WERI-Rb-1 (cell line): ENCODE measurements around the gene TTLL8.

Experiments used
- DNase-seq: peaks from one replicate; pipeline ENCODE4 v3.0.0-alpha.2; 2020
- H3K27ac ChIP-seq: fragments of 250-450 bp; sonication (Bioruptor Pico); 2 replicates; pipeline ENCODE4 v1.5.1; 2020; ENCODE audit warnings: mild to moderate bottlenecking, moderate library complexity
- H3K27me3 ChIP-seq: fragments of 250-450 bp; sonication (Bioruptor Pico); 2 replicates; pipeline ENCODE4 v1.5.1; 2021; ENCODE audit warnings: mild to moderate bottlenecking, low read depth, moderate library complexity; ENCODE audit not compliant: insufficient read depth, severe bottlenecking
- H3K36me3 ChIP-seq: fragments of 250-450 bp; sonication (Bioruptor Pico); 2 replicates; pipeline ENCODE4 v1.5.1; 2020; ENCODE audit warnings: mild to moderate bottlenecking, moderate library complexity
- H3K4me3 ChIP-seq: 2 replicates; pipeline ENCODE4 v1.5.1; 2011; ENCODE audit warnings: low read depth, mild to moderate bottlenecking, control low read depth, low read length
- H3K9me3 ChIP-seq: fragments of 250-450 bp; sonication (Bioruptor Pico); 2 replicates; pipeline ENCODE4 v1.5.1; 2021; ENCODE audit warnings: mild to moderate bottlenecking, moderate library complexity; ENCODE audit not compliant: severe bottlenecking
- TF ChIP-seq, protein P1 (sequence below): IDR thresholded peaks from 2 replicates; pipeline ENCODE4 v1.5.1; 2011; ENCODE audit warnings: low read depth, mild to moderate bottlenecking, control low read depth, inconsistent platforms, low read length

Gene TTLL8

DNA sequence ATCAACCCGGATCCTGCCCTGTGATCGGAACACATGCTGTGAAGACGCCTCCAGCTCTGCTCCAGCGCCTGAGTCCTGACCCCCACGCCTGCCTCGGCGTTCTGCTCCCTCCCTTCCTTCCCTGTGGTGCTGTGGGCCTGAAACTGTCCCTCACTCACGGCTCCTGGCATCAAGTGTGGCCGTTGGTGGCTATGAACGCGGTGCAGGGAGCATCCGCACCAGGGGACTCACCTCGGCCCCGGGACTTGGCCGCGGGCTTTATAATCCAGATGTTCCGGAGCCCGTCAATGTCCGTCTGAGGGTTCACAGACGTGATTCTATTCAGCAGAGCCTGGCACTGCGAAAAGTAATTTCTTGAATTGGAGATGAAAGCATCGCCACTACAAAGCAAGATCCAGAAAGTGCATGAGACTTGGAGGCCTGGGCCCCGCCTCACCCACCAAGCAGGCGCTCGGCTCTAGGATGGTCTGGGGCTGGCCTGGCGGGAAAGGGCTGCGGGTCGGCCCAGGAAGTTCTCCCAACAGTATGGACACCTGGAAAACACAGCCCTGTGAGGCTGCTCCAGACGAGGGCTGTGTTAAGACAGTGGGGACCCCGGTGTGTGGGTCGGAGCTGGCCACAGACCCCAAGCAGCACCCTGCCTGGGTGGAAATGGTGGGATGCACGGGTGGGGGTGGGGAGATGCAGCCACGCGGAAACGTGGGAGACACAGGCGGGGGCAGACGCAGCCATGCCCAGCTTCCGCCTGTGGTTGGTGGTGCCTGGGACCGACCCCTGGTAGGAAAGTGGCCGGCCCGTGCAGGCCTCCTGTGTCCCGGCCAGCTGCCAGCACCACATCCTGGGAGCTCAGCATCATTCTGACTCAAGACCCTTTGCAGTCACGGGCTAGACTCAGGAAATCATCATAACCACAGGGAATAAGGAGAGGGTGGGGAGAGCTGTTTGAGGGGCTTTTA, 23.7 kb downstream of the TTLL8 start:
- H3K36me3 ChIP-seq = no peaks in the 10 kb centered on the region
- H3K27me3 ChIP-seq = no peaks in the 10 kb centered on the region
- no peak overlapping the region for H3K27ac ChIP-seq
- TF ChIP-seq, protein P1, sequence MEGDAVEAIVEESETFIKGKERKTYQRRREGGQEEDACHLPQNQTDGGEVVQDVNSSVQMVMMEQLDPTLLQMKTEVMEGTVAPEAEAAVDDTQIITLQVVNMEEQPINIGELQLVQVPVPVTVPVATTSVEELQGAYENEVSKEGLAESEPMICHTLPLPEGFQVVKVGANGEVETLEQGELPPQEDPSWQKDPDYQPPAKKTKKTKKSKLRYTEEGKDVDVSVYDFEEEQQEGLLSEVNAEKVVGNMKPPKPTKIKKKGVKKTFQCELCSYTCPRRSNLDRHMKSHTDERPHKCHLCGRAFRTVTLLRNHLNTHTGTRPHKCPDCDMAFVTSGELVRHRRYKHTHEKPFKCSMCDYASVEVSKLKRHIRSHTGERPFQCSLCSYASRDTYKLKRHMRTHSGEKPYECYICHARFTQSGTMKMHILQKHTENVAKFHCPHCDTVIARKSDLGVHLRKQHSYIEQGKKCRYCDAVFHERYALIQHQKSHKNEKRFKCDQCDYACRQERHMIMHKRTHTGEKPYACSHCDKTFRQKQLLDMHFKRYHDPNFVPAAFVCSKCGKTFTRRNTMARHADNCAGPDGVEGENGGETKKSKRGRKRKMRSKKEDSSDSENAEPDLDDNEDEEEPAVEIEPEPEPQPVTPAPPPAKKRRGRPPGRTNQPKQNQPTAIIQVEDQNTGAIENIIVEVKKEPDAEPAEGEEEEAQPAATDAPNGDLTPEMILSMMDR = no peak
- DNase-seq = no peak
- H3K4me3 ChIP-seq = no peak overlapping the region
- H3K9me3 ChIP-seq = no peaks in the 10 kb centered on the region

DNA sequence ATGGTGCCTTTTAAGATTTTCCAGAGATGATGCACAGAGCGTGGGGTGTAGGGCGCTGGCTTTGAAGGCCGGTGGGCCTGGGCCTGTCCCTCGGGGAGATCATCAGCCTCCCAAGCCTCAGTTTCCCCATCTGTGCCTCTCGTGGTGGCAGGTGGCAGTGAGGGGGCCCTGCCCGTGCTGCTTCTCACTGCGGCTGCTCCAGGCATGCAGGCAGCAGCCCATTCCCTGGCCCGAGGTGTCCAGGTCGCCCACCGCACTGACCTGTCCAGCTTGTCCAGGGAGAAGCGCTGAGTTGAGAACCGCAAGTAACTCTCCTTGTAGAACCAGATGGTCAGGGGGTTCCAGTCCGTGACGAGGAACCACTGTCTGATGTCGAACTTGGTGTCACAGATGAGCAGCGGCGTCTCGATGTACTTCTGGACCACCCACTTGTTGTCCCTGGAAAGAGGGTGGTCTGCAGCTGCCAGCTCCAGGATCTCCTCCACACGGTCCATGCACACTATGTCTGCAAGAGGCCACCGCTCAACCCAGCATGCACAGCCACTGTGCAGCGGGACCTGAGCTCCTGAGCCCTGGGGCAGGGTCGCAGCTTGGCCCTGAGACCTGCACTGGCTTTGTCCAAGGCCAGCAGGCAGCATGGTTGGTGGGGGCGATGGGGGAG, 25.0 kb downstream of the TTLL8 start:
- DNase-seq = no peak
- Histone ChIP-seq H3K9me3 (no peaks in the 10 kb centered on the region), H3K4me3 (no peak overlapping the region), H3K27me3 (no peaks in the 10 kb centered on the region), H3K27ac (no peak overlapping the region), H3K36me3 (no peaks in the 10 kb centered on the region)
- TF ChIP-seq, protein P1 = no peak

DNA sequence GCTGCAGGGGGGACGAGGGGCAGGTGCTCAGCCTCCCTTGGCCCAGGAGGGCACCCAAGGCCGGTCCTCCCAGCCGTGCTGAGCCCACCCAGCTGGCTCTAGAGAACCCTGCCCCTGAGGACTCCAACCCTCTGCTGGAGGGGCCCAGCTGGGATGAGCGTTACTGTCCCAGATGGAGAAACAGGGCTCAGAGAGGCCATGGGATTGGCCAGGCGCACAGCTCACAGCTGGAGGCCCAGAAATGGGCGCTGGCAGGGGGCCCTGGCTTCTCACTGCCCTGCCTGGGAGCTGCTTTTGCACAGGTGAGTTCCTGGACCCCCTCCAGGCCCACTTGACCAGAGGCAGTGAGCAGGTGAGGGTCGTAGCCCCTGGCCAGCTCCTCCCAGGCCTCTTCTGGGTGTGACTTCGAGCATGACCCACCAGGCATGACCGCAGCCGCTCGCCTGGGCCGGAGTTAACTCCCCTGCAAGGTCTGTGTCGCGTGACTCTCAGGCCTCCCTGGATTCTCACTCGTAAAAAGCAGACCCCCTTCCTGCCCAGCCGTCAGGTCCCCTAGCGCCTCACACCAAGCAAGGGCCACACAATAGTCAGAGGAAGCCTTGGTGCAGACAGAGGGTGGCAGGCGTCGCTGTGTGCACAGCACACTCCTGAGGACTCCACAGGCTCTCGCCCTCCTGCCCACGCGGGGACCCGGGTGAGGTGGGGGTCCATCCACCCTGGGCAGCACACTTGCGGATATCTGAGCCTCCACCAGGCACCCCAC, 25.8 kb downstream of the TTLL8 start:
- Histone ChIP-seq H3K27me3 (no peaks in the 10 kb centered on the region), H3K27ac (no peak overlapping the region), H3K36me3 (no peaks in the 10 kb centered on the region), H3K4me3 (no peak overlapping the region), H3K9me3 (no peaks in the 10 kb centered on the region)
- TF ChIP-seq, protein P1 = no peak
- no peak for DNase-seq

DNA sequence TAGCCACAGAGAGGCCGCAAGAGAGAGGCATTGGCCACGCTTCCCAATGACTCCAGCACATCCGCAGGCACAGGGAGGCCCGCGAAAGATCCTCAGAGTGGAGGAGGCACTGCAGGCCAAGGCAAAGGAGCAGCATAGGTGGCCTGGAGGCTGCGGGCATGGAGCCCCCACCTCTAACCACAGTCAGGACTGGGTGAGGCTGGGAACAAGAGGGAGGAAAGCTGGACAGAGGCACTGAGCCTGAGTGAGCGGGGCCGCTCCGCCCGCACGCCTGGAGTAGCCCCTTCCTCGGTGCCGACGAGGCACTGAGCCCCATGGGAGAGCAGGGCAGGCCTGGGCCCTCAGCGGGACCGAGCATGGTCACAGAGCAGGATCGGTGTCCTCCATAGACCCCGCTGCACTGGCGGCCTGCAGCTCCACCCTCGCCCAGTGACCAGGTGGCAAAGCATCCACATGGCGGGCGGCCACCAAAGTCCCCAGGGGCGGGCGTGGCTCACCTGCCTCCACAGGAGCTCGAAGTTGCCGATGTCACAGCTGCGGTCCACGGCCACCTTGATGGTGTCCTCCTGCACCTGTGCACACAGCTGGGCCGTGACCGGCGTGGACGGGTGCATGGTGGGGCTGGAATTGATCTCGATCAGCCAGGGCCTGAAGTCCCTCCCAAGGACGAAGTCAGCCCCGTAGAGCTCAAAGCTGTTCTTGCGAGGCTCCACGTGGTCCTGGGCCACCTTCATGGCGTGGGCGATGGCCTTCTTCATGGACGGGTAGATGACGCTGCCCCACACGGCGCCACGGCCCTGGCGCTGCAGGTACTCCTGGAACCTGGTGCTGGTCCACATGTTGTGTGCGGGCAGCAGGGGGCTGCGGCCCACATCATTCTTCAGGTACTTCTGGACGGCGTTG, 26.7 kb downstream of the TTLL8 start:
- Histone ChIP-seq H3K9me3 (no peaks in the 10 kb centered on the region), H3K4me3 (no peak overlapping the region), H3K27me3 (no peaks in the 10 kb centered on the region), H3K27ac (no peak overlapping the region), H3K36me3 (no peaks in the 10 kb centered on the region)
- no peak for DNase-seq
- TF ChIP-seq, protein P1 = no peak
